ENCODE data around the gene NUP155.
"Not testable (repeated sequence)": the region's sequence is repeated elsewhere in the genome, so short reads cannot be mapped to it uniquely, and the experiment has no call there.

Gene NUP155

GRCh38 chr5:37275511-37275910 is 95.4 kb downstream of the NUP155 start:
- DNase-seq (ENCODE audit: low spot score): no peak

GRCh38 chr5:37272511-37272910 is 98.4 kb downstream of the NUP155 start:
- DNase-seq (ENCODE audit: low spot score): no peak

GRCh38 chr5:37268100-37268499 is 102.8 kb downstream of the NUP155 start:
- not testable (repeated sequence) for DNase-seq (ENCODE audit: low spot score)

- no peak for DNase-seq (ENCODE audit: low spot score)
These were observed 115.0 kb downstream of the NUP155 start for GRCh38 chr5:37255774-37256358.

GRCh38 chr5:37254581-37254980 is 116.3 kb downstream of the NUP155 start:
- DNase-seq (ENCODE audit: low spot score): no peak

GRCh38 chr5:37251665-37252064 is 119.2 kb downstream of the NUP155 start:
- no peak for DNase-seq (ENCODE audit: low spot score)

- no peak for DNase-seq (ENCODE audit: low spot score)
These were observed 121.1 kb downstream of the NUP155 start for GRCh38 chr5:37249815-37250164.

GRCh38 chr5:37248970-37249814 is 121.7 kb downstream of the NUP155 start, which contains the start of gene CPLANE1:
Gene CPLANE1, minus strand, starts transcription at chr5:37249376. Its CDS starts 1,678 bp downstream, at chr5:37247698.
- peak; percentile 80 for DNase-seq (ENCODE audit: low spot score)

- DNase-seq (ENCODE audit: low spot score): peak; percentile 6
These were observed 122.4 kb downstream of the NUP155 start for GRCh38 chr5:37248421-37248969.

GRCh38 chr5:37247496-37247895 is 123.4 kb downstream of the NUP155 start:
- DNase-seq (ENCODE audit: low spot score): no peak

GRCh38 chr5:37247036-37247435 is 123.9 kb downstream of the NUP155 start:
- no peak for DNase-seq (ENCODE audit: low spot score)
